HT1080 (cell line): ENCODE measurements around the gene C2orf66. TPM values are rescaled to one million over a fixed set of nuclear protein-coding genes. Genes with fewer than 3 reads are reported as not detected.

Experiments used
- DNase-seq: peaks from one replicate; pipeline ENCODE4 v3.0.0-alpha.2; 2015; ENCODE audit warnings: low read depth
- small RNA-seq: library from RNA; depleted of rRNA; stranded (forward); fragments of <200 nt; gene quantifications from one replicate; pipeline ENCODE3, GENCODE V24; 2014
- total RNA-seq: library from RNA; depleted of rRNA; stranded (reverse); fragments of >200 nt; shearing (Covaris generic); gene quantifications from 2 replicates; pipeline ENCODE4 v1.2.3, GENCODE V29; 2014; rRNA removed

C2orf66 gene
- total RNA-seq, 1 experiment from 2014 or later = not detected

GRCh38 chr2:196767101-196767500 lies 42.1 kb downstream of the C2orf66 start:
- no peak for DNase-seq

- no peak for DNase-seq
These were observed 49.8 kb downstream of the C2orf66 start for GRCh38 chr2:196759378-196759706.

GRCh38 chr2:196758474-196759377 lies 50.4 kb downstream of the C2orf66 start:
- DNase-seq = no peak

Small RNA genes within 50 kb of the gene (small RNA-seq; reads per million reads assigned to genes)
- gene AC012486.1 = not detected

Other genes starting within 250 kb of the C2orf66 start
- 11.3 and 13.3 TPM in 2 replicates for gene HECW2, start 215.8 kb downstream of the C2orf66 start, total RNA-seq
- 7.5 and 8.4 TPM in 2 replicates for gene CCDC150, start 169.6 kb downstream of the C2orf66 start, total RNA-seq
- 28.5 and 30.7 TPM in 2 replicates for gene GTF3C3, start 9.7 kb downstream of the C2orf66 start, total RNA-seq
- gene PGAP1, start 117.4 kb upstream of the C2orf66 start, total RNA-seq = 1.5 and 3.1 TPM in 2 replicates